ENCODE results near the gene CYSLTR2. TPM values are rescaled to one million over a fixed set of nuclear protein-coding genes. Genes with fewer than 3 reads are reported as not detected.
A peak's percentile ranks its signal among the peaks of the same experiment; 100 is the strongest.

The CYSLTR2 gene
- total RNA-seq, 2 experiments from 2014 or later, result 0.09 TPM; not detected in 1

GRCh38 chr13:48748681-48749080 lies 95.0 kb downstream of the CYSLTR2 start:
- no peak overlapping the region for H2AFZ ChIP-seq (ENCODE audit: low read length)
- H3K9me3 ChIP-seq (ENCODE audit: low read length), result no peaks in the 10 kb centered on the region
- no peak overlapping the region for H3K27ac ChIP-seq (ENCODE audit: low read depth, low read length, poor library complexity, severe bottlenecking)
- no peaks in the 10 kb centered on the region for H3K4me1 ChIP-seq (ENCODE audit: insufficient read depth, low read length, poor library complexity, severe bottlenecking)
- no peak overlapping the region for H3K4me3 ChIP-seq (ENCODE audit: low read depth, low read length, poor library complexity, severe bottlenecking)
- no TSS peak for BruUV-seq (replicated peaks)
- no peaks in the 10 kb centered on the region for H4K20me1 ChIP-seq (ENCODE audit: insufficient read depth, low read length)
- no peaks in the 10 kb centered on the region for H3K79me2 ChIP-seq (ENCODE audit: insufficient read depth, low read depth, low read length)
- H3K9me2 ChIP-seq (ENCODE audit: insufficient read depth, low read length), result no peaks in the 10 kb centered on the region
- CTCF ChIA-PET (ENCODE audit: unreplicated experiment), result no interaction called here
- DNase-seq (ENCODE audit: low spot score), result no peak
- intact Hi-C loops (cut with micrococcal nuclease; ENCODE audit: unreplicated experiment), result no loop called here
- H3K4me2 ChIP-seq (ENCODE audit: low read length), result no peak overlapping the region
- POLR2A ChIA-PET, result interaction anchor here (0.6 kb wide), 1 partner anchor 90 kb away, joined by 3 read pairs; no protein-coding TSS in a partner anchor
- TF ChIP-seq EZH2phosphoT487 (IDR thresholded peaks at IDR 0.05; ENCODE audit: borderline replicate concordance, low read depth, low read length), result no peak
- TF ChIP-seq CTCF (conservative IDR thresholded peaks at IDR 0.05; ENCODE audit: low read length), result no peak
- no peaks in the 10 kb centered on the region for H3K36me3 ChIP-seq (ENCODE audit: insufficient read depth, low read length)

- Histone ChIP-seq H3K79me2 (ENCODE audit: insufficient read depth, low read depth, low read length) (no peaks in the 10 kb centered on the region), H3K27ac (ENCODE audit: low read depth, low read length, poor library complexity, severe bottlenecking) (no peak overlapping the region), H4K20me1 (ENCODE audit: insufficient read depth, low read length) (no peaks in the 10 kb centered on the region), H3K36me3 (ENCODE audit: insufficient read depth, low read length) (no peaks in the 10 kb centered on the region), H3K4me2 (ENCODE audit: low read length) (no peak overlapping the region), H3K9me3 (ENCODE audit: low read length) (no peaks in the 10 kb centered on the region), H3K4me1 (ENCODE audit: insufficient read depth, low read length, poor library complexity, severe bottlenecking) (no peaks in the 10 kb centered on the region), H3K4me3 (ENCODE audit: low read depth, low read length, poor library complexity, severe bottlenecking) (no peak overlapping the region), H2AFZ (ENCODE audit: low read length) (no peak overlapping the region), H3K9me2 (ENCODE audit: insufficient read depth, low read length) (no peaks in the 10 kb centered on the region)
- CTCF ChIA-PET (ENCODE audit: unreplicated experiment), result no interaction called here
- DNase-seq (ENCODE audit: low spot score), result no peak
- TF ChIP-seq CTCF (conservative IDR thresholded peaks at IDR 0.05; ENCODE audit: low read length) (no peak), EZH2phosphoT487 (IDR thresholded peaks at IDR 0.05; ENCODE audit: borderline replicate concordance, low read depth, low read length) (no peak)
- no TSS peak for BruUV-seq (replicated peaks)
- intact Hi-C loops (cut with micrococcal nuclease; ENCODE audit: unreplicated experiment), result no loop called here
- POLR2A ChIA-PET, result interaction anchor here (0.6 kb wide), 1 partner anchor 91 kb away, joined by 3 read pairs; no protein-coding TSS in a partner anchor
Measured at GRCh38 chr13:48749144-48749543, 95.4 kb downstream of the CYSLTR2 start.

- TF ChIP-seq CTCF (conservative IDR thresholded peaks at IDR 0.05; ENCODE audit: low read length), result peak; percentile 74
- no peak for TF ChIP-seq EZH2phosphoT487 (IDR thresholded peaks at IDR 0.05; ENCODE audit: borderline replicate concordance, low read depth, low read length)
- Histone ChIP-seq H3K4me1 (ENCODE audit: insufficient read depth, low read length, poor library complexity, severe bottlenecking) (no peaks in the 10 kb centered on the region), H3K4me2 (ENCODE audit: low read length) (no peak overlapping the region), H3K79me2 (ENCODE audit: insufficient read depth, low read depth, low read length) (no peaks in the 10 kb centered on the region), H4K20me1 (ENCODE audit: insufficient read depth, low read length) (no peaks in the 10 kb centered on the region), H3K9me3 (ENCODE audit: low read length) (no peaks in the 10 kb centered on the region), H3K4me3 (ENCODE audit: low read depth, low read length, poor library complexity, severe bottlenecking) (no peak overlapping the region), H3K9me2 (ENCODE audit: insufficient read depth, low read length) (no peaks in the 10 kb centered on the region), H3K27ac (ENCODE audit: low read depth, low read length, poor library complexity, severe bottlenecking) (no peak overlapping the region), H2AFZ (ENCODE audit: low read length) (no peak overlapping the region), H3K36me3 (ENCODE audit: insufficient read depth, low read length) (no peaks in the 10 kb centered on the region)
- ChIA-PET POLR2A (no interaction called here), CTCF (ENCODE audit: unreplicated experiment) (no interaction called here)
- no TSS peak for BruUV-seq (replicated peaks)
- DNase-seq (ENCODE audit: low spot score), result peak; percentile 21
- intact Hi-C loops (cut with micrococcal nuclease; ENCODE audit: unreplicated experiment), result no loop called here
Measured at GRCh38 chr13:48749699-48750473, 96.2 kb downstream of the CYSLTR2 start.
